Prostate gland (tissue), 2 donors: ENCODE measurements around the gene MPHOSPH9.

ENCODE experiments used
- POLR2A ChIP-seq: fragments of 450-650 bp; IDR thresholded peaks from one replicate; pipeline ENCODE4 v1.6.1; 2016; ENCODE audit warnings: antibody characterized with exemption, mild to moderate bottlenecking
- TF ChIP-seq, protein P1 (sequence below), 4 experiments: fragments of 200-600 bp in 2 of 4; fragments of 450-650 bp in 2 of 4; sonication (generic) in 2 of 4; IDR thresholded peaks; 1 replicate in 3 of 4; 2 replicates in 1 of 4; pipeline ENCODE4 v1.5.1; 2016 to 2019; ENCODE audit warnings: antibody characterized with exemption in 4 of 4, mild to moderate bottlenecking in 2 of 4, moderate library complexity in 2 of 4

DNA sequence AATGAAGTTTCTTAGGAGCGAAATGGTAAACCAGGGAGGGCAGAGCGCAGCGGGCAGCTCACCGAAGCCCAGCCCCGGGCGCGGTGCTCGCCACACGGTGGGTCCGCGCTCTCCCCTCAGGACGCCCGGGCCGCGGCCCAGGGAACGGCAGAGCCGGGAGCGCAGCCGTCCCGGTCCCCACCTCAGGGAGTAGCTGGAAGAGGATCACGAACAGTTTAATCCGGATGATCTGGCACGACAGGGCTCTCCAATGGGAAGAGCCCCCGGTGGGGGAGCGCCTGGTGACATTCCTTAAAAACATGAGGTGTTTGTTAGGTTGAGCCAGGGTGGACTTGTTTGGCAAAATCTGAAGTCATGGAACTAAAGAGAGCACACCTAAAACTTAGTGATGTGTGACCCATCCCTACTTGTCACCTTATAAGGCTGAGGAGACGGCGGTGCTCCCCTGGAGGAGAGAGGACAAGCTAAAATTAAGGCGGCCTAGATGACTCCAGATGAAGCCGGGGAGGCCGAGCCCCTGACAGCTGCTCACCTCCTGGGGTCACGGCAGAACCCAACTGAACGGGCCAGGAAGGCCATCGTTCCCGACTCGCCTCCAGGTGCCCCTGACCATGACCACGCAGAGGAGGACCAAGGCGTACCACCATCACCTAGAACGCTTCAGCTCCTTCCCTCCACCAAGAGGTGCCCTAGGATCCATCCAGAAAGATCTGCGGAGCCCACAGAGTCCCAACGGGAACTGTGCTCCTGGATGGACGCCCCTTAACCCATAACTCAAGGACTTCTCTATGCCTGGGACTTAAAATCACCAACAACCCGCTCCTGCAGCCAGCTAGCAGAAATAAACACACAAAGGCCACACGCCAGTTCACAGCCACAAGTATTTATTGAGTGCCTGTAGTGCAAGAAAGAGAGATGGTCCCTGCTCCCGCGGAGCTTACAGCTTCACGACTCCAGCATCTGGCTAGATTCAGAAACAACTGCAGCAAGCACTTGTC is 81.2 kb downstream of the MPHOSPH9 start:
- TF ChIP-seq POLR2A: no peak
- TF ChIP-seq, protein P1, sequence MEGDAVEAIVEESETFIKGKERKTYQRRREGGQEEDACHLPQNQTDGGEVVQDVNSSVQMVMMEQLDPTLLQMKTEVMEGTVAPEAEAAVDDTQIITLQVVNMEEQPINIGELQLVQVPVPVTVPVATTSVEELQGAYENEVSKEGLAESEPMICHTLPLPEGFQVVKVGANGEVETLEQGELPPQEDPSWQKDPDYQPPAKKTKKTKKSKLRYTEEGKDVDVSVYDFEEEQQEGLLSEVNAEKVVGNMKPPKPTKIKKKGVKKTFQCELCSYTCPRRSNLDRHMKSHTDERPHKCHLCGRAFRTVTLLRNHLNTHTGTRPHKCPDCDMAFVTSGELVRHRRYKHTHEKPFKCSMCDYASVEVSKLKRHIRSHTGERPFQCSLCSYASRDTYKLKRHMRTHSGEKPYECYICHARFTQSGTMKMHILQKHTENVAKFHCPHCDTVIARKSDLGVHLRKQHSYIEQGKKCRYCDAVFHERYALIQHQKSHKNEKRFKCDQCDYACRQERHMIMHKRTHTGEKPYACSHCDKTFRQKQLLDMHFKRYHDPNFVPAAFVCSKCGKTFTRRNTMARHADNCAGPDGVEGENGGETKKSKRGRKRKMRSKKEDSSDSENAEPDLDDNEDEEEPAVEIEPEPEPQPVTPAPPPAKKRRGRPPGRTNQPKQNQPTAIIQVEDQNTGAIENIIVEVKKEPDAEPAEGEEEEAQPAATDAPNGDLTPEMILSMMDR (IDR thresholded peaks at IDR 0.05): no peak
